Smooth muscle cell (in vitro differentiated cells): ENCODE results near the gene LAP3. TPM values are rescaled to one million over a fixed set of nuclear protein-coding genes. Genes with fewer than 3 reads are reported as not detected.

ENCODE experiments used
- DNase-seq: peaks from one replicate; lab custom pipeline; 2025; ENCODE audit not compliant: unreplicated experiment; lab: John Stamatoyannopoulos, UW
- H2AFZ ChIP-seq: fragments of 200-600 bp; sonication (generic); 2 replicates; pipeline ENCODE4 v1.6.0; 2016; ENCODE audit warnings: antibody characterized with exemption, low read depth, mild to moderate bottlenecking
- H3F3A ChIP-seq: fragments of 200-600 bp; sonication (generic); 2 replicates; pipeline ENCODE4 v1.6.0; 2017; ENCODE audit warnings: antibody characterized with exemption, low read depth
- H3K27ac ChIP-seq: fragments of 200-600 bp; sonication (generic); 2 replicates; pipeline ENCODE4 v1.5.1; 2016; ENCODE audit warnings: low read depth, mild to moderate bottlenecking
- H3K27me3 ChIP-seq: fragments of 200-600 bp; sonication (generic); 2 replicates; pipeline ENCODE4 v1.6.1; 2016; ENCODE audit warnings: low read depth, mild to moderate bottlenecking
- H3K36me3 ChIP-seq: fragments of 200-600 bp; sonication (generic); 2 replicates; pipeline ENCODE4 v1.5.1; 2016; ENCODE audit warnings: low read depth
- H3K4me1 ChIP-seq: fragments of 200-600 bp; sonication (generic); 2 replicates; pipeline ENCODE4 v1.5.1; 2016; ENCODE audit warnings: low read depth
- H3K4me2 ChIP-seq: fragments of 200-600 bp; sonication (generic); 2 replicates; pipeline ENCODE4 v1.6.0; 2016; ENCODE audit warnings: mild to moderate bottlenecking
- H3K4me3 ChIP-seq: fragments of 200-600 bp; sonication (generic); 2 replicates; pipeline ENCODE4 v1.5.1; 2016; ENCODE audit warnings: mild to moderate bottlenecking
- H3K79me2 ChIP-seq: fragments of 200-600 bp; sonication (generic); 2 replicates; pipeline ENCODE4 v1.6.0; 2016; ENCODE audit warnings: low read depth, mild to moderate bottlenecking
- H3K9ac ChIP-seq: fragments of 200-600 bp; sonication (generic); 2 replicates; pipeline ENCODE4 v1.6.0; 2016; ENCODE audit warnings: low read depth
- H3K9me3 ChIP-seq: fragments of 200-600 bp; sonication (generic); replicated peaks from 2 replicates; pipeline ENCODE4 v1.5.1; 2016; ENCODE audit warnings: low read depth
- H4K20me1 ChIP-seq: fragments of 200-600 bp; sonication (generic); 2 replicates; pipeline ENCODE4 v1.6.0; 2016; ENCODE audit warnings: low read depth
- CTCF ChIP-seq: fragments of 200-600 bp; sonication (generic); IDR thresholded peaks from 2 replicates; pipeline ENCODE4 v1.5.1; 2017; ENCODE audit warnings: borderline replicate concordance, mild to moderate bottlenecking, antibody characterized with exemption; ENCODE audit not compliant: insufficient read depth, poor library complexity, severe bottlenecking
- WGBS: methylation state at CpG from one replicate; pipeline ENCODE4 v1.1.7; 2016; ENCODE audit warnings: low lambda C conversion rate; 5-methylcytosine and 5-hydroxymethylcytosine counted together
- polyA plus RNA-seq: library from polyadenylated mRNA; unstranded; fragments of >200 nt; fragmentation: Nextera tagmentation; extraction: Ambion mirVana; gene quantifications from 2 replicates; pipeline ENCODE4 v1.2.1, GENCODE V29; 2016
- total RNA-seq: library from RNA; depleted of rRNA; stranded (reverse); fragments of >200 nt; gene quantifications from 2 replicates; pipeline ENCODE4 v1.2.3, GENCODE V29; 2014

LAP3 gene
- total and polyA plus RNA-seq, 2 experiments from 2014 or later, result 29.1 to 38.6 TPM

GRCh38 chr4:17583941-17584340 is 6.9 kb downstream of the LAP3 start:
- H3K79me2 ChIP-seq, result peaks cover 7% of the 10 kb centered on the region
- H3F3A ChIP-seq, result no peaks in the 10 kb centered on the region
- no peak overlapping the region for H3K4me3 ChIP-seq
- no peaks in the 10 kb centered on the region for H3K4me1 ChIP-seq
- no peak overlapping the region for H2AFZ ChIP-seq
- no peak overlapping the region for H3K9ac ChIP-seq
- no peaks in the 10 kb centered on the region for H3K9me3 ChIP-seq
- no peak overlapping the region for H3K27ac ChIP-seq
- no peaks in the 10 kb centered on the region for H4K20me1 ChIP-seq
- no peak for DNase-seq
- H3K36me3 ChIP-seq, result peaks cover 4% of the 10 kb centered on the region
- WGBS, result 98% methylated on average over 4 of the region's 4 CpGs
- H3K27me3 ChIP-seq, result no peaks in the 10 kb centered on the region
- H3K4me2 ChIP-seq, result no peak overlapping the region
- TF ChIP-seq CTCF, result no peak

- Histone ChIP-seq H3K79me2 (no peaks in the 10 kb centered on the region), H3K9me3 (no peaks in the 10 kb centered on the region), H3K4me2 (no peak overlapping the region), H2AFZ (no peak overlapping the region), H3F3A (no peaks in the 10 kb centered on the region), H3K4me3 (no peak overlapping the region), H3K27me3 (no peaks in the 10 kb centered on the region), H3K9ac (no peak overlapping the region), H3K36me3 (peaks cover 4% of the 10 kb centered on the region), H3K27ac (no peak overlapping the region), H4K20me1 (no peaks in the 10 kb centered on the region), H3K4me1 (no peaks in the 10 kb centered on the region)
- WGBS, result 94% methylated on average over 10 of the region's 10 CpGs
- DNase-seq, result no peak
- no peak for TF ChIP-seq CTCF
Observed at GRCh38 chr4:17584521-17585213, 7.7 kb downstream of the LAP3 start.

GRCh38 chr4:17587094-17587822 is 10.3 kb downstream of the LAP3 start:
- no peak for TF ChIP-seq CTCF
- DNase-seq, result no peak
- Histone ChIP-seq H4K20me1 (no peaks in the 10 kb centered on the region), H3K27me3 (no peaks in the 10 kb centered on the region), H3K27ac (no peak overlapping the region), H3K4me3 (no peak overlapping the region), H3K4me2 (no peak overlapping the region), H3K9ac (no peak overlapping the region), H2AFZ (no peak overlapping the region), H3K79me2 (no peaks in the 10 kb centered on the region), H3K4me1 (no peaks in the 10 kb centered on the region), H3K9me3 (no peaks in the 10 kb centered on the region), H3K36me3 (peaks cover 4% of the 10 kb centered on the region), H3F3A (no peaks in the 10 kb centered on the region)
- 95% methylated on average over 9 of the region's 9 CpGs for WGBS
